ENCODE measurements around the gene SLC6A15. TPM values are rescaled to one million over a fixed set of nuclear protein-coding genes. Genes with fewer than 3 reads are reported as not detected.

Gene SLC6A15
- total and polyA plus RNA-seq, 2 donors (not counting 3 experiments of a cell fraction or from before 2014, with no cell fraction given), result 0.03 to 0.24 TPM

DNA sequence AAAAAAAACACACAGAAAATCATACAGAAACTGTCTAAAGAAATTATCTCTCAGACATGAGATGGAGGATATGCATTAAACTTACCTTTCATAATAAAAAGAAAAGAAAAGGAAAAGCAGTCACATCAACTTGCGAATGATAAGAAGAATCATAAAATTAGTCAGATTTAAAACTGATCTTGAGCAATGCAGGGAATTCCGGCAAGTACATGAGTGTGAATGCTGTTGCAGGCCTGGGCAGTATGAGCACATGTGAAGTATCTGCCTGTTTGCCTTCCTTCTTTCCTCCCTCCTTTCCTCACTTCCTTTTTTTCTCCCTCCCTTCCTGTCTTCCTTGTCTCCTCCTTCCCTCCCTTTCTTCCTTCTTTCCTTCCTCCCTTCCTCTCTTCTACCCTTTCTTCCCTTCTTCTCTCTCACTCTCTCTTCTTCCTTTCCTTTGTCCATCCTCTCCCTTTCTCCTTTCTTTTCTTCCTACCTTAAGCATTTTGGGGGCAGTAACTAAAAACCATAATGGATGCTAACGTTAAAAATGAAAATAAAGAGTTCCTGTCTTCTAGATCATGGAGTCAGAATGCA is 38.5 kb upstream of the SLC6A15 start:
- no peak for FAIRE-seq
- Histone ChIP-seq H3K4me3 (replicated peaks in 1 of 3; ENCODE audit: insufficient read depth in 1 of 3, low read depth in 1 of 3, low read length in 3 of 3) (no peak overlapping the region), H3K4me2 (ENCODE audit: insufficient read depth, low read length) (no peak overlapping the region), H3K27ac (ENCODE audit: insufficient read depth, low read depth, low read length) (no peak overlapping the region), H3K79me2 (ENCODE audit: control insufficient read depth, insufficient read depth, low read length) (no peaks in the 10 kb centered on the region), H3K9me3 (replicated peaks; ENCODE audit: control insufficient read depth, insufficient read depth, low read length) (no peaks in the 10 kb centered on the region), H3K9me1 (replicated peaks; ENCODE audit: control insufficient read depth, extremely low read depth, insufficient read depth, low read length) (no peaks in the 10 kb centered on the region), H3K36me3 (ENCODE audit: control insufficient read depth in 2 of 2, extremely low read depth in 1 of 2, insufficient read depth in 2 of 2, low read length in 2 of 2) (no peaks in the 10 kb centered on the region), H3K9ac (replicated peaks; ENCODE audit: extremely low read depth, insufficient read depth, low read length) (no peak overlapping the region), H2AFZ (ENCODE audit: low read depth, low read length) (no peak overlapping the region), H3K4me1 (ENCODE audit: control insufficient read depth, extremely low read depth, insufficient read depth, low read length) (no peaks in the 10 kb centered on the region), H4K20me1 (replicated peaks; ENCODE audit: control insufficient read depth, extremely low read depth, insufficient read depth, low read length) (no peaks in the 10 kb centered on the region), H3K27me3 (ENCODE audit: control insufficient read depth in 2 of 2, insufficient read depth in 2 of 2, low read length in 2 of 2) (no peaks in the 10 kb centered on the region)
- ChIA-PET POLR2A (no interaction called here), CTCF (no interaction called here)
- intact Hi-C loops (cut with micrococcal nuclease), result no loop called here
- BruUV-seq (replicated peaks), result no TSS peak
- dilution Hi-C loops (cut with MboI; ENCODE audit: extremely low pct_ligation_motif_present, low sequenced_read_pairs), result no loop called here
- DNase-seq (ENCODE audit: low read depth, low spot score), result no peak
- TF ChIP-seq JUN (IDR thresholded peaks at IDR 0.05; ENCODE audit: borderline replicate concordance, insufficient read depth, insufficient read length, low read depth), result no peak

DNA sequence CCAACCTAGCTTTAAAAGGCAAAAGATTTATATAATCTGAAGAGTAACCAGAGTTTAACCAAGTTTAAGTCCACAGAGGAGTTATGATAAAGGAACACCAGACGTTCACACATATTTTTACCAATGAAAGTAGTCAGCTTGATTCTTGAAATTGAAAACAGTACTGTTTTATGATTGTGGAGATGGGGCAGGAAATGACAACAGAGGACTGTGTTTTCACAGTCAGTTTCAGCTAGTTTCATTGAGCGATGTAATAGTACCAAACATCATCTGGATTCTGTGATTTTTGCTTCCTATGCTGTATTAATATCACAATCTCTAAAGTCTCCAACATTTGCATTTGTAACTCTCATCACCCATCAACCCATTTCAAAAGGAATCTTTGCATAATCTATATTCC is 34.2 kb upstream of the SLC6A15 start:
- CTCF ChIA-PET, result no interaction called here
- intact Hi-C loops (cut with micrococcal nuclease), result no loop called here
- FAIRE-seq, result no peak

More for the DNA sequence above, 34.2 kb upstream of the SLC6A15 start:
- Histone ChIP-seq H3K36me3 (ENCODE audit: control insufficient read depth in 2 of 2, extremely low read depth in 1 of 2, insufficient read depth in 2 of 2, low read length in 2 of 2) (no peaks in the 10 kb centered on the region), H3K27me3 (ENCODE audit: control insufficient read depth in 2 of 2, insufficient read depth in 2 of 2, low read length in 2 of 2) (no peaks in the 10 kb centered on the region), H3K27ac (ENCODE audit: insufficient read depth, low read depth, low read length) (no peak overlapping the region), H2AFZ (ENCODE audit: low read depth, low read length) (no peak overlapping the region), H3K9me3 (replicated peaks; ENCODE audit: control insufficient read depth, insufficient read depth, low read length) (no peaks in the 10 kb centered on the region), H3K9ac (replicated peaks; ENCODE audit: extremely low read depth, insufficient read depth, low read length) (no peak overlapping the region), H3K79me2 (ENCODE audit: control insufficient read depth, insufficient read depth, low read length) (no peaks in the 10 kb centered on the region), H3K4me1 (ENCODE audit: control insufficient read depth, extremely low read depth, insufficient read depth, low read length) (no peaks in the 10 kb centered on the region), H3K9me1 (replicated peaks; ENCODE audit: control insufficient read depth, extremely low read depth, insufficient read depth, low read length) (no peaks in the 10 kb centered on the region), H4K20me1 (replicated peaks; ENCODE audit: control insufficient read depth, extremely low read depth, insufficient read depth, low read length) (no peaks in the 10 kb centered on the region), H3K4me2 (ENCODE audit: insufficient read depth, low read length) (no peak overlapping the region), H3K4me3 (replicated peaks in 1 of 3; ENCODE audit: insufficient read depth in 1 of 3, low read depth in 1 of 3, low read length in 3 of 3) (no peak overlapping the region)
- TF ChIP-seq EZH2 (IDR thresholded peaks at IDR 0.05; ENCODE audit: borderline replicate concordance, low read depth, low read length, severe bottlenecking), result no peak
- no peak for TF ChIP-seq GATA2 (IDR thresholded peaks at IDR 0.05; ENCODE audit: insufficient read depth, insufficient read length, low read depth, low read length)
- TF ChIP-seq MYC (IDR thresholded peaks at IDR 0.05; ENCODE audit: low read depth, low read length), result no peak
- no peak for TF ChIP-seq POLR2AphosphoS5 (IDR thresholded peaks at IDR 0.05; ENCODE audit: insufficient read depth, low read depth, low read length)
- TF ChIP-seq FOS (IDR thresholded peaks at IDR 0.05; ENCODE audit: borderline replicate concordance, insufficient read depth, low read length), result no peak
- TF ChIP-seq, protein P1, sequence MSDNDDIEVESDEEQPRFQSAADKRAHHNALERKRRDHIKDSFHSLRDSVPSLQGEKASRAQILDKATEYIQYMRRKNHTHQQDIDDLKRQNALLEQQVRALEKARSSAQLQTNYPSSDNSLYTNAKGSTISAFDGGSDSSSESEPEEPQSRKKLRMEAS (IDR thresholded peaks at IDR 0.05; ENCODE audit: insufficient read depth, insufficient read length), result no peak
- TF ChIP-seq, protein P2, sequence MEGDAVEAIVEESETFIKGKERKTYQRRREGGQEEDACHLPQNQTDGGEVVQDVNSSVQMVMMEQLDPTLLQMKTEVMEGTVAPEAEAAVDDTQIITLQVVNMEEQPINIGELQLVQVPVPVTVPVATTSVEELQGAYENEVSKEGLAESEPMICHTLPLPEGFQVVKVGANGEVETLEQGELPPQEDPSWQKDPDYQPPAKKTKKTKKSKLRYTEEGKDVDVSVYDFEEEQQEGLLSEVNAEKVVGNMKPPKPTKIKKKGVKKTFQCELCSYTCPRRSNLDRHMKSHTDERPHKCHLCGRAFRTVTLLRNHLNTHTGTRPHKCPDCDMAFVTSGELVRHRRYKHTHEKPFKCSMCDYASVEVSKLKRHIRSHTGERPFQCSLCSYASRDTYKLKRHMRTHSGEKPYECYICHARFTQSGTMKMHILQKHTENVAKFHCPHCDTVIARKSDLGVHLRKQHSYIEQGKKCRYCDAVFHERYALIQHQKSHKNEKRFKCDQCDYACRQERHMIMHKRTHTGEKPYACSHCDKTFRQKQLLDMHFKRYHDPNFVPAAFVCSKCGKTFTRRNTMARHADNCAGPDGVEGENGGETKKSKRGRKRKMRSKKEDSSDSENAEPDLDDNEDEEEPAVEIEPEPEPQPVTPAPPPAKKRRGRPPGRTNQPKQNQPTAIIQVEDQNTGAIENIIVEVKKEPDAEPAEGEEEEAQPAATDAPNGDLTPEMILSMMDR (IDR thresholded peaks at IDR 0.05; ENCODE audit: extremely low read depth in 1 of 2, insufficient read depth in 1 of 2, low read depth in 1 of 2, low read length in 2 of 2), result no peak
- TF ChIP-seq JUN (IDR thresholded peaks at IDR 0.05; ENCODE audit: borderline replicate concordance, insufficient read depth, insufficient read length, low read depth), result no peak
- TF ChIP-seq POLR2A (IDR thresholded peaks at IDR 0.05; ENCODE audit: low read depth, low read length), result no peak
- DNase-seq (ENCODE audit: low read depth, low spot score), result no peak
- POLR2A ChIA-PET, result no interaction called here
- dilution Hi-C loops (cut with MboI; ENCODE audit: extremely low pct_ligation_motif_present, low sequenced_read_pairs), result no loop called here
- no TSS peak for BruUV-seq (replicated peaks)

All from endothelial cell of umbilical vein (primary cell).